G401.6 (cell line): Measurements from ENCODE around the gene RNASE13.
"Not testable (repeated sequence)": the region's sequence is repeated elsewhere in the genome, so short reads cannot be mapped to it uniquely, and the experiment has no call there.

ENCODE experiments used
- FAIRE-seq: peaks from 2 replicates; lab custom pipeline; 2012; peaks lifted over from hg19 to GRCh38; lab: Jason Lieb, UNC

Gene RNASE13

GRCh38 chr14:20988717-20989470 lies 45.7 kb downstream of the RNASE13 start:
- no peak for FAIRE-seq

- FAIRE-seq, result no peak
These were observed 47.8 kb downstream of the RNASE13 start for GRCh38 chr14:20986811-20987210.

DNA sequence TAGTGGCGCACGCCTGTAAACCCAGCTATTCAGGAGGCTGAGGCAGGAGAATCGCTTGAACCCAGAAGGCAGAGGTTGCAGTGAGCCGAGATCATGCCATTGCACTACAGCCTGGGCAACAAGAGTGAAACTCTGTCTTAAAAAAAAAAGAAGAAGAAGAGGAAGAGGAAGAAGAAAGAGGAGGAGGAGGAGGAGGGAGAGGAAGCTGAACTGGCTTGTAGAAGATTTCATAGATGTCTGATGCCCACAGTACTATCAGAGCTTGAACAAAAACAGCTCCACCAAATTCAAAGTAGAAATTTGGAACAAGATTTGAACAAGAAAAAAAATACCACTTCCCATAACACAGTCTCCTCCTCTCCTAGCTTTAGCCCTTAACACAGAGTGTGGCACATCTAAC lies 49.0 kb downstream of the RNASE13 start:
- not testable (repeated sequence) for FAIRE-seq
